SK-N-SH (cell line): ENCODE data around the gene TOMT. TPM values are rescaled to one million over a fixed set of nuclear protein-coding genes. Genes with fewer than 3 reads are reported as not detected.

Experiments used
- CTCF ChIA-PET: fragments of 300-600, 350-600 bp; formaldehyde crosslinking; extraction: SDS; loops from one replicate; lab custom pipeline; 2021; lab: Yijun Ruan, JAX
- POLR2A ChIA-PET: fragments of 350-600 bp; sonication (Branson Sonifier 250); formaldehyde crosslinking; extraction: SDS; loops from one replicate; lab custom pipeline; 2020; ENCODE audit warnings: antibody characterized with exemption, inconsistent platforms; lab: Yijun Ruan, JAX
- DNase-seq: peaks from one replicate; pipeline ENCODE4 v3.0.0; 2012
- H2AFZ ChIP-seq: fragments of 200-600 bp; sonication (generic); 2 replicates; pipeline ENCODE4 v1.8.1; 2016; ENCODE audit warnings: antibody characterized with exemption, mild to moderate bottlenecking, low read depth
- H3F3A ChIP-seq: fragments of 200-600 bp; sonication (generic); replicated peaks from 2 replicates; pipeline ENCODE3; 2016; ENCODE audit warnings: antibody characterized with exemption, mild to moderate bottlenecking; ENCODE audit not compliant: insufficient read depth
- H3K27ac ChIP-seq, 2 experiments: fragments of 200-500 bp in 1 of 2; fragments of 200-600 bp in 1 of 2; sonication (Bioruptor generic) in 1 of 2; sonication (generic), shearing (Covaris generic) in 1 of 2; 2 replicates each; pipeline versions ENCODE4 v1.5.1 to v1.6.1; 2014 to 2016; ENCODE audit warnings: low read depth in 2 of 2, inconsistent platforms in 1 of 2, low read length in 1 of 2, mild to moderate bottlenecking in 1 of 2, mixed read lengths in 1 of 2
- H3K27me3 ChIP-seq: fragments of 200-600 bp; sonication (generic), shearing (Covaris generic); 2 replicates; pipeline ENCODE4 v1.6.1; 2016; ENCODE audit warnings: mixed run types; ENCODE audit not compliant: insufficient read depth
- H3K36me3 ChIP-seq, 2 experiments: fragments of 200-500 bp in 1 of 2; fragments of 200-600 bp in 1 of 2; sonication (Bioruptor generic) in 1 of 2; sonication (generic) in 1 of 2; replicated peaks in 1 of 2; 2 replicates each; pipeline versions ENCODE3 to v1.5.1; 2014 to 2016; ENCODE audit warnings: low read length in 1 of 2, mild to moderate bottlenecking in 1 of 2; ENCODE audit not compliant: insufficient read depth in 2 of 2, control insufficient read depth in 1 of 2
- H3K4me1 ChIP-seq, 2 experiments: fragments of 200-500 bp in 1 of 2; fragments of 200-600 bp in 1 of 2; sonication (Bioruptor generic) in 1 of 2; sonication (generic), shearing (Covaris generic) in 1 of 2; 2 replicates each; pipeline versions ENCODE4 v1.5.1 to v1.6.1; 2014 to 2016; ENCODE audit warnings: low read depth in 1 of 2, low read length in 1 of 2, mixed run types in 1 of 2; ENCODE audit not compliant: insufficient read depth in 2 of 2, control insufficient read depth in 1 of 2
- H3K4me2 ChIP-seq: fragments of 200-600 bp; sonication (generic), shearing (Covaris generic); 2 replicates; pipeline ENCODE4 v1.6.1; 2017; ENCODE audit warnings: mixed run types
- H3K4me3 ChIP-seq, 2 experiments: fragments of 200-500 bp in 1 of 2; fragments of 200-600 bp in 1 of 2; sonication (Bioruptor generic) in 1 of 2; sonication (generic), shearing (Covaris generic) in 1 of 2; 2 replicates each; pipeline versions ENCODE4 v1.5.1 to v1.8.1; 2014 to 2016; ENCODE audit warnings: low read depth in 2 of 2, inconsistent platforms in 1 of 2, low read length in 1 of 2, mild to moderate bottlenecking in 1 of 2, mixed read lengths in 1 of 2, moderate library complexity in 1 of 2
- H3K79me2 ChIP-seq: fragments of 200-600 bp; sonication (generic); 2 replicates; pipeline ENCODE4 v1.8.1; 2017; ENCODE audit warnings: mild to moderate bottlenecking; ENCODE audit not compliant: insufficient read depth
- H3K9ac ChIP-seq: fragments of 200-600 bp; sonication (generic); 2 replicates; pipeline ENCODE4 v1.6.1; 2017; ENCODE audit warnings: mixed run types
- H3K9me2 ChIP-seq: fragments of 200-600 bp; sonication (generic); 2 replicates; pipeline ENCODE4 v1.6.1; 2017; ENCODE audit warnings: mixed run types
- H3K9me3 ChIP-seq: fragments of 200-600 bp; sonication (generic); 2 replicates; pipeline ENCODE4 v1.6.1; 2017; ENCODE audit warnings: mixed run types, mild to moderate bottlenecking, moderate library complexity
- H4K20me1 ChIP-seq: fragments of 200-600 bp; sonication (generic); 2 replicates; pipeline ENCODE4 v1.6.1; 2017; ENCODE audit warnings: mild to moderate bottlenecking, mixed run types; ENCODE audit not compliant: insufficient read depth
- FOXJ3 ChIP-seq: sonication (generic); formaldehyde crosslinking; IDR thresholded peaks from 2 replicates; pipeline ENCODE4 v1.5.1; 2020; ENCODE audit warnings: mild to moderate bottlenecking, missing genetic modification reagents
- GATA2 ChIP-seq: sonication (generic); formaldehyde crosslinking; IDR thresholded peaks from 2 replicates; pipeline ENCODE4 v1.5.0; 2020; ENCODE audit warnings: mild to moderate bottlenecking, missing genetic modification reagents
- JUND ChIP-seq: IDR thresholded peaks from 2 replicates; pipeline ENCODE4 v1.4.0; 2012
- MXI1 ChIP-seq: IDR thresholded peaks from 2 replicates; pipeline ENCODE4 v1.6.1; 2012; ENCODE audit warnings: mild to moderate bottlenecking, low read depth, low read length, improper control_type of control experiment
- PBX3 ChIP-seq: IDR thresholded peaks from 2 replicates; pipeline ENCODE4; 2012
- POLR2AphosphoS5 ChIP-seq: IDR thresholded peaks from 2 replicates; pipeline ENCODE4 v1.6.1; 2012; ENCODE audit warnings: low read depth, low read length
- REST ChIP-seq: IDR thresholded peaks from 2 replicates; pipeline ENCODE4 v1.6.1; 2012; ENCODE audit warnings: mild to moderate bottlenecking, low read depth, low read length, moderate library complexity
- SIN3A ChIP-seq: IDR thresholded peaks from 2 replicates; pipeline ENCODE4 v1.6.1; 2012; ENCODE audit warnings: low read depth, mild to moderate bottlenecking, low read length, moderate library complexity, borderline replicate concordance
- SMC3 ChIP-seq: IDR thresholded peaks from 2 replicates; pipeline ENCODE4 v1.6.1; 2012; ENCODE audit warnings: low read depth, low read length, improper control_type of control experiment
- TAF1 ChIP-seq: IDR thresholded peaks from 2 replicates; pipeline ENCODE4 v1.6.1; 2012; ENCODE audit warnings: low read depth, mild to moderate bottlenecking, low read length, moderate library complexity, borderline replicate concordance
- TCF12 ChIP-seq: IDR thresholded peaks from 2 replicates; pipeline ENCODE4 v1.4.0; 2012
- USF1 ChIP-seq: IDR thresholded peaks from 2 replicates; pipeline ENCODE4 v1.4.0; 2012; ENCODE audit warnings: low read depth, borderline replicate concordance
- USF2 ChIP-seq: fragments of 150-350 bp; IDR thresholded peaks from 2 replicates; pipeline ENCODE4 v1.6.1; 2017; ENCODE audit warnings: antibody characterized with exemption, low read length, low read depth, borderline replicate concordance
- YY1 ChIP-seq: IDR thresholded peaks from 2 replicates; pipeline ENCODE4 v1.4.0; 2012; ENCODE audit warnings: low read depth, mild to moderate bottlenecking
- WGBS: methylation state at CpG from one replicate; pipeline ENCODE4 v1.1.6; 2017; ENCODE audit warnings: low lambda C conversion rate; 5-methylcytosine and 5-hydroxymethylcytosine counted together
- polyA plus RNA-seq, 3 experiments: library from polyadenylated mRNA; depleted of rRNA; stranded (reverse); fragments of >200 nt; gene quantifications; 2 replicates each; pipeline ENCODE4 v1.2.3, GENCODE V29; 2012
- TF ChIP-seq, protein P1 (sequence below): fragments of 150-350 bp; IDR thresholded peaks from 2 replicates; pipeline ENCODE4 v1.6.1; 2016; ENCODE audit warnings: mild to moderate bottlenecking, low read depth, low read length

TOMT gene
- polyA plus RNA-seq, 1 of the 3 experiments (the other 2 are of a cell fraction): not detected

GRCh38 chr11:72098741-72099140, 7.0 kb upstream of the TOMT start (continued):
- TF ChIP-seq PBX3: no peak
- no peak for TF ChIP-seq YY1
- TF ChIP-seq USF2: no peak
- no peak for TF ChIP-seq FOXJ3 (CRISPR knock-in tag)
- TF ChIP-seq POLR2AphosphoS5: no peak
- TF ChIP-seq, all 33 proteins: peak for 0

DNA sequence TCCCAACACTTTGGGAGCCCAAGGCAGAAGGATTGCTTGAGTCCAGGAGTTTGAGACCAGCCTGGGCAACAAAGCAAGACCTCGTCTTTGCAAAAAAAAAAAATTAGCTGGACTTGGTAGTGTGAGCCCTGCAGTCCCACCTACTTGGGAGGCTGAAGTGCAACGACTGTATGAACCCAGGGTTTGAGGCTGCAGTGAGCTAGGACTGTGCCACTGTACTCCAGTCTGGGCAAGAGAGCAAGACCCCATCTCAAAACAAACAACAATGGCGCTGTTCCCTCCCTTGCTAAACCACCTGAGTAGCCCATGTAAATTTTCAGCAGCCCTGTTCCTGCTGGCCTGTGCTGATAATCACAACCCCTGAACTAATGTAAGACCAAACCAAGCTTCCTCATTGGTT, 5.7 kb upstream of the TOMT start:
- Histone ChIP-seq H3K4me3 (no peak overlapping the region), H3K9ac (no peak overlapping the region), H3K4me2 (0 out of 2 replicates have a peak overlapping the region, but pooled peaks have one; percentile 96), H3K36me3 (peaks cover 14 to 48% of the 10 kb centered on the region in 2 experiments), H3K9me2 (no peaks in the 10 kb centered on the region), H3K27ac (no peak overlapping the region; a peak in 1 of 4 replicates), H3K79me2 (peaks cover 42% of the 10 kb centered on the region), H4K20me1 (no peaks in the 10 kb centered on the region), H3K9me3 (no peaks in the 10 kb centered on the region), H3K4me1 (peaks cover 4 to 28% of the 10 kb centered on the region in 2 experiments; a peak in 2 of 4 replicates), H2AFZ (no peak overlapping the region), H3F3A (peaks cover 9% of the 10 kb centered on the region), H3K27me3 (no peaks in the 10 kb centered on the region)
- TF ChIP-seq FOXJ3 (CRISPR knock-in tag) (no peak), SIN3A (no peak), USF1 (no peak)
- DNase-seq: no peak
- 84% methylated on average over 3 of the region's 3 CpGs for WGBS
- ChIA-PET POLR2A (interaction anchor here (1.2 to 1.7 kb wide), 2 partner anchors 9 to 61 kb away, joined by 4 read pairs; no protein-coding TSS in a partner anchor), CTCF (interaction anchor here (1.2 to 16.4 kb wide), 9 partner anchors 9 to 335 kb away, joined by 3 to 416 read pairs (median 5); partner anchors contain the start of gene CLPB)

- CTCF ChIA-PET: interaction anchor here (1.2 to 16.4 kb wide), 9 partner anchors 7 to 334 kb away, joined by 3 to 416 read pairs (median 5); partner anchors contain the start of gene CLPB
- TF ChIP-seq REST (no peak), JUND (no peak), SMC3 (no peak), USF2 (no peak), GATA2 (CRISPR knock-in tag) (no peak), MXI1 (no peak), TAF1 (no peak), TCF12 (no peak), POLR2AphosphoS5 (no peak)
- TF ChIP-seq, protein P1, sequence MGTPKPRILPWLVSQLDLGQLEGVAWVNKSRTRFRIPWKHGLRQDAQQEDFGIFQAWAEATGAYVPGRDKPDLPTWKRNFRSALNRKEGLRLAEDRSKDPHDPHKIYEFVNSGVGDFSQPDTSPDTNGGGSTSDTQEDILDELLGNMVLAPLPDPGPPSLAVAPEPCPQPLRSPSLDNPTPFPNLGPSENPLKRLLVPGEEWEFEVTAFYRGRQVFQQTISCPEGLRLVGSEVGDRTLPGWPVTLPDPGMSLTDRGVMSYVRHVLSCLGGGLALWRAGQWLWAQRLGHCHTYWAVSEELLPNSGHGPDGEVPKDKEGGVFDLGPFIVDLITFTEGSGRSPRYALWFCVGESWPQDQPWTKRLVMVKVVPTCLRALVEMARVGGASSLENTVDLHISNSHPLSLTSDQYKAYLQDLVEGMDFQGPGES: no peak
These were observed 5.3 kb upstream of the TOMT start for GRCh38 chr11:72100462-72100861.

More at GRCh38 chr11:72100462-72100861, 5.3 kb upstream of the TOMT start:
- DNase-seq: no peak
- POLR2A ChIA-PET: interaction anchor here (1.0 to 1.7 kb wide), 3 partner anchors 9 to 331 kb away, joined by 3 to 4 read pairs (median 4); no protein-coding TSS in a partner anchor
- peaks cover 14 to 48% of the 10 kb centered on the region in 2 experiments for H3K36me3 ChIP-seq
- H3K27ac ChIP-seq: no peak overlapping the region; a peak in 1 of 4 replicates
- H2AFZ ChIP-seq: no peak overlapping the region
- no peak overlapping the region for H3K4me3 ChIP-seq
- H3K9me2 ChIP-seq: no peaks in the 10 kb centered on the region
- H3F3A ChIP-seq: peaks cover 9% of the 10 kb centered on the region
- H4K20me1 ChIP-seq: no peaks in the 10 kb centered on the region
- no peak overlapping the region for H3K9ac ChIP-seq
- no peaks in the 10 kb centered on the region for H3K27me3 ChIP-seq
- H3K9me3 ChIP-seq: no peaks in the 10 kb centered on the region
- H3K79me2 ChIP-seq: peaks cover 42% of the 10 kb centered on the region
- H3K4me2 ChIP-seq: peak overlapping the region; percentile 96; the same call in 1 of the 2 replicates
- peaks cover 4 to 28% of the 10 kb centered on the region in 2 experiments; a peak in 2 of 4 replicates for H3K4me1 ChIP-seq
- 100% methylated on average over 1 of the region's 1 CpG for WGBS
